ENCODE data around the gene SH2D4B.

Gene SH2D4B

GRCh38 chr10:80664071-80664680, 126.5 kb downstream of the SH2D4B start:
- TF ChIP-seq CTCF (conservative IDR thresholded peaks at IDR 0.05; ENCODE audit: low read depth, low read length): peak; percentile 92
- DNase-seq (ENCODE audit: low read depth): peak; percentile 70
- H3K4me3 ChIP-seq (ENCODE audit: low read depth, low read length): no peak overlapping the region

GRCh38 chr10:80669485-80669884, 131.8 kb downstream of the SH2D4B start:
- DNase-seq (ENCODE audit: low read depth): no peak
- TF ChIP-seq CTCF (conservative IDR thresholded peaks at IDR 0.05; ENCODE audit: low read depth, low read length): no peak
- H3K4me3 ChIP-seq (ENCODE audit: low read depth, low read length): no peak overlapping the region

- no peak overlapping the region for H3K4me3 ChIP-seq (ENCODE audit: low read depth, low read length)
- DNase-seq (ENCODE audit: low read depth): no peak
- no peak for TF ChIP-seq CTCF (conservative IDR thresholded peaks at IDR 0.05; ENCODE audit: low read depth, low read length)
These were observed 133.1 kb downstream of the SH2D4B start for GRCh38 chr10:80670774-80671173.

GRCh38 chr10:80671847-80672246, 134.1 kb downstream of the SH2D4B start:
- no peak overlapping the region for H3K4me3 ChIP-seq (ENCODE audit: low read depth, low read length)
- no peak for DNase-seq (ENCODE audit: low read depth)
- TF ChIP-seq CTCF (conservative IDR thresholded peaks at IDR 0.05; ENCODE audit: low read depth, low read length): no peak

- H3K4me3 ChIP-seq (ENCODE audit: low read depth, low read length): no peak overlapping the region
- DNase-seq (ENCODE audit: low read depth): no peak
- TF ChIP-seq CTCF (conservative IDR thresholded peaks at IDR 0.05; ENCODE audit: low read depth, low read length): no peak
These were observed 134.9 kb downstream of the SH2D4B start for GRCh38 chr10:80672613-80673012.

- no peak overlapping the region for H3K4me3 ChIP-seq (ENCODE audit: low read depth, low read length)
- DNase-seq (ENCODE audit: low read depth): no peak
- no peak for TF ChIP-seq CTCF (conservative IDR thresholded peaks at IDR 0.05; ENCODE audit: low read depth, low read length)
These were observed 137.1 kb downstream of the SH2D4B start for GRCh38 chr10:80674809-80675208.

- TF ChIP-seq CTCF (conservative IDR thresholded peaks at IDR 0.05; ENCODE audit: low read depth, low read length): no peak
- no peak overlapping the region for H3K4me3 ChIP-seq (ENCODE audit: low read depth, low read length)
- no peak for DNase-seq (ENCODE audit: low read depth)
These were observed 143.4 kb downstream of the SH2D4B start for GRCh38 chr10:80681142-80681541.

All from choroid plexus epithelial cell (primary cell).